Astrocyte of the cerebellum (primary cell): Measurements from ENCODE around the gene EMD.

Experiments
- DNase-seq: peaks from one replicate; pipeline ENCODE4 v3.0.0-alpha.2; 2011; ENCODE audit warnings: low read depth
- H3K4me3 ChIP-seq: 2 replicates; pipeline ENCODE4 v1.5.1; 2011; ENCODE audit warnings: mild to moderate bottlenecking, low read depth, low read length, moderate library complexity
- CTCF ChIP-seq: IDR thresholded peaks from 2 replicates; pipeline ENCODE4 v1.5.1; 2012; ENCODE audit warnings: low read length, low read depth, moderate library complexity, mild to moderate bottlenecking; ENCODE audit errors: missing control alignments
- in situ Hi-C: cut with HindIII; loops from 2 replicates; pipeline ENCODE4 v1.10.0; 2017; ENCODE audit warnings: low sequenced_read_pairs

EMD gene

GRCh38 chrX:154367474-154368308 is 11.4 kb upstream of the EMD start:
- no peak for DNase-seq
- H3K4me3 ChIP-seq: peak overlapping the region; percentile 76
- TF ChIP-seq CTCF: no peak
- in situ Hi-C loops: no loop called here

GRCh38 chrX:154368630-154369448 is 10.3 kb upstream of the EMD start:
- in situ Hi-C loops: no loop called here
- peak; percentile 52 for DNase-seq
- no peak for TF ChIP-seq CTCF
- H3K4me3 ChIP-seq: peak overlapping the region; percentile 76

- no peak for TF ChIP-seq CTCF
- DNase-seq: peak; percentile 90
- in situ Hi-C loops: no loop called here
- peak overlapping the region; percentile 76 for H3K4me3 ChIP-seq
These were observed 9.4 kb upstream of the EMD start for GRCh38 chrX:154369449-154370299.

- no peak for DNase-seq
- no peak for TF ChIP-seq CTCF
- H3K4me3 ChIP-seq: peak overlapping the region; percentile 76
- in situ Hi-C loops: no loop called here
These were observed 8.6 kb upstream of the EMD start for GRCh38 chrX:154370300-154371016.

- no peak for TF ChIP-seq CTCF
- H3K4me3 ChIP-seq: peak overlapping the region; percentile 76
- peak; percentile 74 for DNase-seq
- in situ Hi-C loops: no loop called here
These were observed 7.9 kb upstream of the EMD start for GRCh38 chrX:154371017-154371788.
